Tibial artery (tissue), 4 donors: ENCODE data around the gene TOM1L2.

Experiments used
- DNase-seq, 2 donors: peaks; one replicate each; pipeline ENCODE4 v3.0.0-alpha.2; 2019
- H3K27ac ChIP-seq, 2 donors: fragments of 200-600 bp; sonication (generic) in 1 of 2; 1 replicate in 1 of 2; 2 replicates in 1 of 2; pipeline ENCODE4 v1.5.1; 2018 to 2019; ENCODE audit warnings: mild to moderate bottlenecking in 1 of 2
- H3K27me3 ChIP-seq, 2 donors: fragments of 200-600 bp; sonication (generic) in 1 of 2; one replicate each; pipeline versions ENCODE4 v1.5.1 to v1.6.0; 2016 to 2019
- H3K36me3 ChIP-seq, 3 donors: fragments of 200-600 bp; sonication (generic) in 2 of 3; one replicate each; pipeline ENCODE4 v1.5.1; 2016 to 2019; ENCODE audit warnings: mild to moderate bottlenecking in 2 of 3
- H3K4me1 ChIP-seq, 4 donors: fragments of 200-600 bp; sonication (generic) in 2 of 4; 1 replicate in 3 of 4; 2 replicates in 1 of 4; pipeline ENCODE4 v1.5.1; 2016 to 2019
- H3K4me3 ChIP-seq, 2 donors: fragments of 200-600 bp; sonication (generic) in 1 of 2; 1 replicate in 1 of 2; 2 replicates in 1 of 2; pipeline ENCODE4 v1.5.1; 2018 to 2019; ENCODE audit warnings: mild to moderate bottlenecking in 2 of 2
- H3K9me3 ChIP-seq, 3 donors: fragments of 200-600 bp; sonication (generic) in 1 of 3; one replicate each; pipeline ENCODE4 v1.5.1; 2016 to 2019
- CTCF ChIP-seq, 2 experiments: fragments of 200-600 bp in 1 of 2; fragments of 450-650 bp in 1 of 2; IDR thresholded peaks; one replicate each; pipeline ENCODE4 v1.5.1; 2017 to 2019; ENCODE audit warnings: antibody characterized with exemption in 2 of 2, mild to moderate bottlenecking in 1 of 2, moderate library complexity in 1 of 2
- intact Hi-C: fragments of 100-400 bp; cut with DNase I; formaldehyde crosslinking; loops from one replicate; pipeline ENCODE4 v1.15.0; 2023; ENCODE audit warnings: low total_unique reads

Gene TOM1L2

DNA sequence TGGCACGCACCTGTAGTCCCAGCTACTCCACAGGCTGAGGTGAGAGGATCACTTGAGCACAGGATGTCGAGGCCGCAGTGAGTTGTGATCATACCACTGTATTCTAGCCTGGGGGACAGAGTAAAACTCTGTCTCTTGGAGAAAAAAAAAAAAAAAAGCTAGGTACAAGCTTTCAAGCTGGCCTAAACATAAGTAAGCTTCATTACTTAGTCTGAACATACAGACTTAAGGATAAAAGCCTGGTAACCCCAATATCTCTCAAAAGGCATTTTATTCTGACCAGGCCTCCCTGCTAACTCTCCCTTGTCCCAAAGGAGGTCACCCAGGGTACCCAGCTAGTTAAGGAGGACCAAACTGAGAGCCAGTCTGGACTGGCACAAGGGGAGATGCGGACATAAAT is 46.2 kb downstream of the TOM1L2 start:
- Histone ChIP-seq H3K9me3 (no peaks in the 10 kb centered on the region), H3K4me1 (peaks cover 0 to 75% (median 56%) of the 10 kb centered on the region in 4 donors), H3K36me3 (no peaks in the 10 kb centered on the region), H3K27me3 (no peaks in the 10 kb centered on the region), H3K27ac (no peak overlapping the region), H3K4me3 (no peak overlapping the region)
- intact Hi-C loops = no loop called here
- TF ChIP-seq CTCF (IDR thresholded peaks at IDR 0.05) = no peak
- no peak for DNase-seq

GRCh38 chr17:17924857-17925250 is 47.3 kb downstream of the TOM1L2 start:
- no peaks in the 10 kb centered on the region for H3K27me3 ChIP-seq
- no peak overlapping the region for H3K4me3 ChIP-seq
- no peaks in the 10 kb centered on the region for H3K36me3 ChIP-seq
- DNase-seq = no peak
- intact Hi-C loops = no loop called here
- no peaks in the 10 kb centered on the region for H3K9me3 ChIP-seq
- TF ChIP-seq CTCF (IDR thresholded peaks at IDR 0.05) = no peak
- no peak overlapping the region for H3K27ac ChIP-seq
- H3K4me1 ChIP-seq = peaks cover 0 to 71% (median 52%) of the 10 kb centered on the region in 4 donors

GRCh38 chr17:17924131-17924856 is 47.9 kb downstream of the TOM1L2 start:
- no peak for TF ChIP-seq CTCF (IDR thresholded peaks at IDR 0.05)
- Histone ChIP-seq H3K4me1 (peaks cover 0 to 65% (median 48%) of the 10 kb centered on the region in 4 donors), H3K9me3 (no peaks in the 10 kb centered on the region), H3K27ac (no peak overlapping the region), H3K27me3 (no peaks in the 10 kb centered on the region), H3K36me3 (no peaks in the 10 kb centered on the region), H3K4me3 (no peak overlapping the region)
- DNase-seq = no peak
- intact Hi-C loops = no loop called here

DNA sequence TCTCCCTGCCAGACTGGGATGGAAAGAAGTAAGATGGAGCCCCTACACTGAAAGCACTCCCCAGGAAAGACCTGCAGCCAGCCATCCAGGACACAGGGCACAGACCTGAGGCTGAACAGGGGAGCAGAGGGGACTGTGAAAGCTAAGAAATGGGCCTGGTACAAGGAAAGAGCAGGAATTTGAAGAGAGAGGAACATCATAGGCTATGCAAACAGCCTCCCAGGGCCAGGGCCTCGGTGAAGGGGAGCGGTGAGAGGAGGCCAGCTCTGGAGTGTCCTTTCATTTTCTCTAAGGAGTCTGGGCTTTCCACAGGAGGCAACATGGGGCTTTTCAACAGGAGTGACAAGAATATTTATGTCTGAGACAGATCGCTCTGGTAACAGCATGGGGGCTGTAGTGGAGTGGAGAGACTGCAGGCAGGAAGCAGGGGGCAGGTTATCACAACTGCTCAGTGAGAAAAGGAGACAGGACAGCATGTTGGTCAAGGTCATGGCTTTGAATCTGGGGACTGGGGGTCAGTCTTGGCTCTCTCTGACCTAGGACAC is 50.1 kb downstream of the TOM1L2 start:
- no peaks in the 10 kb centered on the region for H3K36me3 ChIP-seq
- intact Hi-C loops = no loop called here
- H3K4me1 ChIP-seq = peaks cover 0 to 47% (median 39%) of the 10 kb centered on the region in 4 donors
- no peak overlapping the region for H3K4me3 ChIP-seq
- no peak for DNase-seq
- no peaks in the 10 kb centered on the region for H3K27me3 ChIP-seq
- H3K9me3 ChIP-seq = no peaks in the 10 kb centered on the region
- H3K27ac ChIP-seq = peak overlapping the region in 1 of 2 donors; percentile 18
- no peak for TF ChIP-seq CTCF (IDR thresholded peaks at IDR 0.05)

DNA sequence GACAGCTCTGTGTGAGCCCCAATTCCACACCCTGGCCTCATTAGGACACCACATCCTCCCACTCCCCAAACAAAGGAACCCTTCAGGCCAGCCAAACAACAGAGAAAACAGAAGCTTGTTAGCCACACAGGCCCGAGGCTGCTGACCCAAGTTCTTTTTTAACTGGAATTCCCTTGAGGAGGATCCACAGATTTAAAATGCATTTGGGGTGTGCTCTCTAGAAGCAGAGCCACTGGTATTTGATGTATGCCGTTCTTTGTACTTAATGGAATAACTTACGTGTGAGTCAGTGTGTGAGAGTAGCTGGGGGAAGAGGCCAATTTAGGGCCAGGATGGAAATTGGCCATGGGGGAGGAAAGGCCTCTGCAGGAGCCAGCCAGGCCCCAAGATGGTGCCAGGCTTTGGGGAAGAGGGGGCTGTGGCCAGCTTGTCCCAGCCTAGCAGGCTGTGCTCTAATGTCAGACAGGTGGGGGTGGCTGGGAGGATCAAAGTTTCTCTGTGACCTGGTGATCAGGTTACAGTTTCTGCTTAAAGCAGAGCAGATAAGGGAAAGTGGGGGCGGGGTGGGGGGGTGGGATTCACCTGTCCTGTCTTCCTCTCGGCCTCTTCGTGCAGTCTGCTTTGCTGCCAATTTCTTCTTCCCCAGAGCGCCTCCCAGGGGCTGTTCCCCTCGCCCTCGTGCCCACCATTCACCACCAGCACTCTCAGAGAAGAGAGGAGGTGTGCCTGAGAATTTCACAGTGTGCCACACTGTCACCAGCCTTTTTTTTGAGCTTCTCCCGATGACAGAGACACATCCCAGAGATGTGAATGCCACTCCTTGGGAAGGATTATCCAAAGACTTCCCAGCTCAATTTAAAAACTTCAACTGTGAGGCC is 50.8 kb downstream of the TOM1L2 start:
- H3K27ac ChIP-seq = peak overlapping the region in 1 of 2 donors; percentile 29
- no peaks in the 10 kb centered on the region for H3K9me3 ChIP-seq
- peaks cover 0 to 39% (median 31%) of the 10 kb centered on the region in 4 donors for H3K4me1 ChIP-seq
- no peaks in the 10 kb centered on the region for H3K27me3 ChIP-seq
- TF ChIP-seq CTCF (IDR thresholded peaks at IDR 0.05) = no peak
- no peaks in the 10 kb centered on the region for H3K36me3 ChIP-seq
- intact Hi-C loops = no loop called here
- no peak for DNase-seq
- no peak overlapping the region for H3K4me3 ChIP-seq
